HG03108 (cell line): ENCODE results near the gene FAM135A.
"Not testable (repeated sequence)": the region's sequence is repeated elsewhere in the genome, so short reads cannot be mapped to it uniquely, and the experiment has no call there.

Experiments used
- ATAC-seq: cut with Tn5 transposase; IDR thresholded peaks from one replicate; pipeline ENCODE4 v1.9.1; 2021; ENCODE audit warnings: moderate library complexity; ENCODE audit not compliant: unreplicated experiment

FAM135A gene

DNA sequence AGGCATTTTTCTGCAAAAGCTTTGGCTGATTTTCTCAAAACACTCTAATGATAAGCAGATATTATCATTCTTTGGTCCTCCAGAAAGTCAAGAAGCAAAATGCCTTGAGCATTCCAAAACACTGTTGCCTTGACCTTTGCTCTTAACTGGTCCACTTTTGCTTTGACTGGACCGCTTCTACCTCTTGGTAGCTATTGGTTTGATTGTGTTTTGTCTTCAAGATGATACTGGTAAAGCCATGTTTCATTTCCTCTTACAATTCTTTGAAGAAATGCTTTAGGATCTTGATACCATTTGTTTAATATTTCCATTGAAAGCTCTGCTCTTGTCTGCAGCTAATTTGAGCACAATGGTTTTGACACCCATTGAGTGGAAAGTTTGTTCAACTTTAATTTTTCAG is 117.8 kb downstream of the FAM135A start:
- ATAC-seq, result no peak

DNA sequence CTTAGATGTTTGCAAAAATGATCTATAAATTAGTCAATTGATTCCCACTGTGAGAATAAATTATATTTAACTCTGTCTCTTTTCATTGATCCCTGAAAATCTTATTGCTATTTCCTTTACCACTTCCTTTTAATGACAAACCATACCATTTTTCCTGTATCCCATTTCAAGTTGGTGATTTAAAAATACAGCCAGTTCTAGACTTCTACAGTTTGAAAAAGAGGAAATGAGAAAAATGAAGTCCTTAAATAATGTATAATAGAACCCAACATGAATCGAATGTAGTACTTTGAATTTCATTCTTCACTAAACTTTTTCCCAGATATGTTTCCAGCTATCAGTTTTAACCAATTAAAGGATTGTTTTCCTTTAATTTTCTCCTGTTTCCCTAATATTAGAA is 124.0 kb downstream of the FAM135A start:
- no peak for ATAC-seq

DNA sequence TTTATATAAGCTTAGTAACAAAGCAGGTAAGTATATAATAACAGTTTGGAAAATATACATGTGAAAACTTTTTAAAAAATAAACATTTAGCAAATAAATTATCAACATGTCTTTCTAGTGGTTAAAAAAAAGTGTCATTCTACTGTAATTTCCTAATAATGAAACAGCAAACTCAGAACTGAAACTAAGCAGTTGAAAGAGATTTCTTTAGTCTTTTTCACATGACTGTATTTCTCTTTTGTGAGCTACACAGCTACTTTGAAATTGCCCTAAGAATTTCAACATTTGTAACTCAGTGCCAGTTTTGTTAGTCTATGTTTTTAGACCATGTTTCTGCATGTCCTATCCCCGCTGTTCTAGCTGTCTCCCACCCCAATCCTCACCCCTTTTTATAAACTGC is 125.1 kb downstream of the FAM135A start:
- peak; percentile 80 for ATAC-seq

DNA sequence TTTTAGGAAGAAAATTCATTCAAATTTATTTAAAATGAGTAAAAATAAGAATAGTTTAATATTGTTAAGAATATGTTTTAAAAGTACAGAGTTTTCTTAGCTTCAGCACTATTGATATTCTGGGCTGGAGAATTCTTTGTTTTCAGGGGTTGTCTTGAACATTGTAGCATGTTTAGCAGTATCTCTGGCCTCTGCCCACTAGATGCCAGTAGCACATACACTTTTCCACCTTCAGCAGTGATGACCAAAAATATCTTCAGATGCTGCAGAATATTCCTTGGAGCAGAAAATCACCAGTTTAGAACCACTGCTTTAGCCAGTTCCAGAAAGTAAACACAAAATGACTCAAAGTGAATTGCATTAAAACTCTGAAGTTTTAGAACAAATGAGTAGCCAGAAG is 134.0 kb downstream of the FAM135A start:
- ATAC-seq, result no peak

DNA sequence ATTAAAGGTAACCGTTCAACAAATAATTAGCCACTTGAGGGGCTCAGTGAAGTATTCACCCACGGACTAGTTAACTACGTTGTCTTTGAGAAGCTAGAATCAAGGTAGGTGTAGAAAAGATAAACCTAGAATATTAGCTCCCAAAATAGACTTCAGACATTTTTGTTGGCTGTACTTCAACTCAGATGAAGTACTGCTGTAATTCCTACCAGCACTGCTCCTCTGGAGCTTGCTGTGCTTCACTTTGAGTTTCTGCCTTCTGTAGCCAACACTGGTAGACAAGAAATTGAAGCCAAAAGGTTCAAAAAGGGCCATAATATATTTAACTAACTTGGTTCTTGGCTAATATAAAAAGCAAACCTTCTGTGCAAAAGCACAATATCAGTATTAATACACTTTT is 134.6 kb downstream of the FAM135A start:
- ATAC-seq, result no peak

DNA sequence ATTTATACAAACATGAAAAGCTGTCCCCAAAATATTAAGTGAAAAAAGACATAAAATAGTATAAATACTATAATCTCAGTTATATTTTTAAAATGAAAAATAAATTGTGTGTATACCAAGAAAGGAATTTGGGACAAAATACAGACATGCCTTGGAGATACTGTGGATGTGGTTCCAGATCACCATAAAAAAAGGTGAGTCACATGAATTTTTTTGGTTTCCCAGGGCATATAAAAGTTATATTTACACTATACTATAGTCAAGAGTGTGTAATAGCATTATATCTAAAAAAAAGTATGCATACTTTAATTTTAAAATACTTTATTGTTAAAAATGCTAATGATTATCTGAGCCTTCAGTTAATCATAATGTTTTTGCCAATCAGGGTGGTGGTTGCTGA is 136.0 kb downstream of the FAM135A start:
- no peak for ATAC-seq

DNA sequence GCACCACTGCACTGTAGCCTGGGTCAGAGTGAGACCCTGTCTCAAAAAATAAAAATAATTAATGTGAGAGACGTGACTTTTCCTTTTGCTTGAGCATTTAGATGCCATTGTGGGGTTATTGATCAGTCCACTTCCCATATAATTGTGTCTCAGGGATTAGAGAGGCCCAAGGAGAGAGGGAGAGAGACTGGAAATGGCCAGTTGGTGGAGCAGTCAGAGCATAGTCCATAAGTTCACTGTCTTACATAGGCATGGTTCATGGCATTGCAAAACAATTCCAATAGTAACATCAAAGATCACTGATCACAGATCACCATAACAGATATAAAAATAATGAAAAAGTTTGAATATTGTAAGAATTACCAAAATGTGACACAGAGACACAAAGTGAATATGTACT is 138.3 kb downstream of the FAM135A start:
- ATAC-seq, result no peak

DNA sequence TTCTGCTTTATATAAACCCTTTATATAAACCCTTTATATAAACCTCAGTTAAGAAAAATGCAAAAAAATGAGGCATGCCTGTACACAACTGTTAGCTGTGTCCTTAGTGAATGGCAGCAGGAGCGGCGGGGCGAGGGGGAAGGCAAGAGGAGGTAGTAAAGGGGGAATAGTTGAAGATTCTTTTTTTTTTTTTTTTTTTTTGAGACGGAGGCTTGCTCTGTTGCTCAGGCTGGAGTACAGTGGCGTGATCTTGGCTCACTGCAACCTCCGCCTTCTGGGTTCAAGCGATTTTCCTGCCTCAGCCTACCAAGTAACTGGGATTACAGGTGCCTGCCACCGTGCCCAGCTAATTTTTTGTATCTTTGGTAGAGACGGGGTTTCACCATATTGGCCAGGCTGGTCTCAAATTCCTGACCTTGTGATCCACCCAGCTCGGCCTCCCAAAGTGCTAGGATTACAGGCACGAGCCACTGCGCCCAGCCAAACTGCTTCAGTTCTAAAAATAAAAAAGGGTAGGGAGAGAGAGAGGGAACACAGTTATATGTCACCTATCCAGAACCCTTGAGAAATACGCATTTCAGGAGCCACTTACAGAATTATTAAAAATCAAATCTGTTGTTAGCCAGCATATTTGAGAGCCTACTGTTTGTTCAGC is 139.1 kb downstream of the FAM135A start:
- not testable (repeated sequence) for ATAC-seq

DNA sequence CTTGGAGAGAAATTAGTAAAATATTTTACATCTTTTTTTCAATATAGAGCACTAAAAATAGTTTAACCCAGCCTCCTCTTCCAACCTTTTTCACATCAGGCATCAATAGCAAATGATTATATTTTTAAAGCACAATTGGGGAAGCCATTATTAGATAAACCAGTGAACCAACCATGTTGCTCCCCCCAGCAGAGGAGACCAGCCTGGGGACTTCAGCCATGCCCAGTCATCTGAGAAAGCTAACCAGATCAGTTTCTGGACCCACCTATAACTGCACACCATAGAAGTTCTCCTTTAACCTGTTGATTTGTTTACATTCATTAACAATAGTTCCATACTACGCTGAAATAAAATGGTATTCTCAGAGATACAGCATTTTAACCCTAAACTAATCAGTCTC is 139.7 kb downstream of the FAM135A start:
- ATAC-seq, result no peak

DNA sequence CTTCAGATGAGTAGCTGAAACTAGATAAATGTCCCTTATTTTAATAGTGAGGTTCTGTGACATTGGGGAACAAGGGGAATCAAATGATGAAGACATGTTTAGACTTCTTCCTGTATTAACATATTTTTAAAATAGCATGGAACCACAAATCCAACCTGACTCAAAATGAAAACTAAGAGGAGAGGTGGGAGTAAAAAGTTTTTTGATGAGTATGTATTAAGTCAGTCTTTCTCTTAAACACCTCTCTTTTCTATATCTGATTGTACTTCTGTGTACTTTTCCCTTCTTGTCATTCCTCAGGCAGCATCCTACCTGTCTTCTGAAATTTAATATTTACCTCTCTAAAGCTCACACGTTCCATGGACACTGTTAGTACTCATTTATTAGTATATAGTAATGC is 144.7 kb downstream of the FAM135A start:
- no peak for ATAC-seq

DNA sequence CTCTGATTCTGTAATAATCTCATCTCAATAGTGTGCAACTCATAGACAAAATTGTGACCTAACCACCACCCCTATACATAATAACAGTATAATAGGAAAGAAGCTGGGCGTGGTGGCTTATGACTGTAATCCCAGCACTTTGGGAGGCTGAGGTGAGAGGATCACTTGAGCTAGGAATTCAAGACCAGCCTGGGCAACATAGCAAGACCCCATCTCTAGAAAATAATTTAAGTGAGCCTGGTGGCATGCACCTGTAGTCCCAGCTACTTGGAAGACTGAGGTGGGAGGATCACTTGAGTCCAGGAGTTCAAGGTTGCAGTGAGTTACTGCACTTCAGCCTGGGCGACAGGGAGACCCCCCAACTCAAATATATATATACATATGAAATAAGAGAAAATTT is 149.1 kb downstream of the FAM135A start:
- not testable (repeated sequence) for ATAC-seq

DNA sequence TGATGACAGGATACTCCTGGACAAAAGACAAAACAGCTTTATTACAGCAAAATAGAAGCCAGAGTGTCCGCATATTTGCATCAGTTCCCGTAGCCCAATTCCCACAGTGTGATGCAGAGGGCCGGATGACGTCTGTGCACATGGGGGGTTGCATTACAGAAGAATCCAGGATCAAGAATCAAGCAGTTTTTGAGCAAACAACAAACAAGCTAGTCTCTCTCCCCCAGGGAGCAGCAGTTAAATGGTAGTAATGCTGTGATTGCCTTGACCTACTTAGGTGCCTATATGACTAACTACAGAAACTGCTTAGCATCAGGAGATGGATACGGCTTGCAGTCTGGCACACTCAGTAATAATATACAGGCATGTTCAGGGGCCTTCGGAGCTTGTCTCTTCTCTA is 150.2 kb downstream of the FAM135A start:
- ATAC-seq, result no peak

DNA sequence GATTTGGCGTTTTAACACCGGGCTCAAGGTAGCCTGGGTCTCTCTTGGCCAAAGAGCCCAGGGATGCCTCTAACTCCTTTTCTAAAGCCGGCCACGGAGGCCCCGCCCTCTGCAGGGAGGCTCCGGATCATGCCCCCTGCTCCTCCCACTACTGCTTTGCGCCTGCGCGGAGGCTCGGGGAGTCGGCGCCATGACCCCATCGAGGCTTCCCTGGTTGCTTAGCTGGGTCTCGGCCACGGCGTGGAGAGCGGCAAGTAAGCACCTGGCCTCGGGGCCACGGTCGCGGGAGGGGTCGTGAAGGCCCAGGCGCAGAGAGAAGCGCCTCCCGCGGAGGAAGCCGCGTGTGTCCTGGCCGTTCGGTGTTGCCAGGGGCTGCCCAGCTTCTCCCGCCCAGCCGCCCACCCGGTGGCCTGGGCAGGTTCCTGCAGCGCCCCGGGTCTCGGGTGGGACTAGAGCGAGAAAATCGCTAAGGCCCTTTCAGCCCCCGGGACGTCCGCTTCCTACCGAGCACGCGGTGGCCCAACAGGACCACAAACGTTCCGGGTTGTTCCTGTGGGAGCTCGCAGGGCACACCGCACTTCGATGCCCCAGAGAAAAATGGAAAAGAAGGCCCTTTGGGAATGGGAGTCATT is 153.6 kb downstream of the FAM135A start, which contains the start of gene SDHAF4:
Gene SDHAF4 (plus strand): TSS at position 180 of the 632 bp plus-strand sequence. CDS start 11 bp downstream, at position 191.
- peak; percentile 100 for ATAC-seq

DNA sequence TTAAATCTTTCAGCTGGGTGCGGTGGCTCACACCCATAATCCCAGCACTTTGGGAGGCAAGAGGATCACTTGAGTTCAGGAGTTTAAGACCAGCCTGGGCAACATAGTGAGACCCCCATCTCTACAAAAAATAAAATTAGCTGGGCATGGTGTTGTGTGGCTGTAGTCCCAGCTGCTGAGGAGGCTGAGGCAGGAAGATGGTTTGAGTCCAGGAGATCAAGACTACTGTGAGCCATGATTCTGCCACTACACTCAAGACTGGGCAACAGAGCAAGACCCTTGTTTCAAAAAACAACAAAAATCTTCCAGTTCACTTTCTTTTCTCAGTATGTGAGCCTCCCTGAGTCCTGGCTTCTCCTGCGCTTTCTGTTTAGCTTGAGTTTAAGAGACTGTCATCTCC is 161.3 kb downstream of the FAM135A start:
- ATAC-seq, result no peak

DNA sequence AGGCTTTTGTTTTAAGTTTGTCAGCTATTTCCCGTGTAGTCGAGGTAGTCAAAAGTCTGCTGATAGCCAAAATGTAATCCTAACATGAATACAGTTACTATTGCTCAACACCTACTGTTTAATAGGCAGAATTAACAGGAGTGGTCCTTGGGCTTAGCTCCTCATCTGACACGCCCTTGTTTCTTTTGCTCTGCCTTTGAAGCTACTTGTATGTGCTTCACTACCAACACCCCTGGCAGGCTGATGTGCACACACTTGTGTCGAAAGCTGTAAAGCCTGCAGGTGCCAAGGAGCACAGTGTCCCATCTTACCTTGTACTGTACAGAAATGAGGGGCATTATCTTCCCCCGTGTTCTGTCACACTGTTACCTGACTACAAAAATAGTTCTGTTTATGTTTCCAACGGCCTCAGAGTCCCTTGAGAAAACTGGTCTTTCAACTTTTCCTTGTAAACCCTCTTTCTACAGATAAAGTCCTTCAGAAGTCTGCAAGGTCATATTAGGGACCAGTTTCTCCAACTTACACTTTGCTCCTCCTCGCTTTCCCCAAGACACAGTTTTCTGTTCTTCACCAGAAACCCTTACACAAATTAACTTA is 162.7 kb downstream of the FAM135A start:
- no peak for ATAC-seq

DNA sequence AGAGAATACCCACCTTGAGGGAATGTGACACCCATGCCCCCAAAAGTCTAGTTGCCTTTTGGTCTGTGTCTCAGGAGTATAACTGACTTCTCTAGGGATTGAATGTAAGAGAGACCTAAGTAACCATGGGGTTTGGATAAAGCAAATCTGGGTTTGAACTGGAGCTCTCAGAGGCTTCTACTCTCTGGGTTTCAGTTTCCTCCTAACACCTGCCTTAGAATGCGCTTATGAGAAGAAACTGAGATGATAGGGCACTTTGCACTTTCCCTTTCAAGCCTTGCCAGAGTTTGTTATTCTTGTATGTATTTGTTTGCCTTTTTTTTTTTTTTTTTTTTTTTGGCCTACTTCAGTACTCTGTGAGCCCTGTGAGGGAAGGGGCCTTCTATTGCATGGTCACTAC is 172.8 kb downstream of the FAM135A start:
- peak; percentile 93 for ATAC-seq

DNA sequence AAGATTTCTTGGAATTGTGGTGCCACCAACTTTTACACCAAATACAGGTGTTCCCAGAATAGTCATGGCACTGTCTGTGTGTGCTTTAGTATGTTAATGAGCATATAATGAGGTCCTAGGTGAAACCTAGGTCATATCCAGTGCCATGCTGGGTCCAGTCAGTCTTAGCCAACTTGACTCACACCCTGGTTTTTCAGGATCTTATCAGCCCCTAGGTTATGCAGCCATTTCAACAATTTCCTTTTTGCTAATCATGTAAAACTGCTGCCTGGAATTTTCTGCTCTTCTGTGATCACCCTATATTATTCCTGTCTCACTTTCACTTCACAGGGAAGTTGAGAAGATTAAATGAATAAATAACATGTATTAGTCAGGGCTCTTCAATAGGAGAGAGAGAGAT is 177.1 kb downstream of the FAM135A start:
- ATAC-seq, result no peak

DNA sequence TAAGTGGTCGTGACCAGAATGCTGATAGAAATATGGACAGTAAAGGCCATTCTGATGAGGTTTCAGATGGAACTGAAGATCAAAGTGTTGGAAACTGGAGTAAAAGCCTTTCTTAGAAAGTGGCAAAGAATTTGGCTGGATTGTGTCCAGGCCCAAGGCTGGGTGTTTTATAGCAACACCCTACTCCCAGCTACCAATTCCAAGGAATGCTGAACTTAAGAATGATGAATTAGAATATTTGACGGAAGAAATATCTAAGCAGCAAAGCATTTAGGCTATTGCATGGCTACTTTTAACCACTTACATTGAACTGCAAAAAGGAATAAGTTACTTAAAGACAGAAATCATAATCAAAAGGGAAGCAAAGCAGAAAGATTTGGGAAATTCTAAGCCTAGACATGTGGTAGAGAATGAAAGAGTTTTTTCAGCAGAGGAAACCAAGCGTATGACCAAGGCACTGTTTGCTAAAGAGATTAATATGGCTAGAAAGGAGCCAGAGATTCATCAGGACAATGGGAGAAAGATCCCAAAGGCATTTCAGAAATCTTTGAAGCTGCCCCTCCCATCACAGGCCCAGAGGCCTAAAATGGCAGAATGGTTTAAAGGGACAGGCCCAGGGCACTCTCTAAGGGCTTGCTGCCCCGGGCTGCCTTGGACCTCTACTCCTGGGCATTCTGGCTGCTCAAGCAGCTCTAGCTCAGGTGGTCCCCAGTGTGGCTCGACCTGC is 179.2 kb downstream of the FAM135A start:
- ATAC-seq, result no peak

DNA sequence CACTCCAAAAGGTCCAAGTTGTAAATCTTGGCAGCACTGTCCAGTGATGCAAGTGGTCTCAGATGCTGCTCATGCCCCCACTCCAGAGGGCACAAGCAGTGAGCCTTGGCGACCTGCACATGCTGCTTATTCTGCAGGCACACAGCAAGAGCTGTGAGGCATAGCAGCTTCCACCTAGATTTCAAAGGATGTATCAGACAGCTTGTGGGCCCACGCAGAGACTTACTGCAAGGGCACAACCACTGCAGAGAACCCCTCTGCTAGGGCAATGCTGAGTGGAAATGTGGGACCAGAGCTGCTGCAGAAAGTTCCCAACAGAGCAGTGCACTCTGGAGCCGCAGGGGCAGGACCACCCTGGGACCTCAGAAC is 179.8 kb downstream of the FAM135A start:
- ATAC-seq, result no peak

DNA sequence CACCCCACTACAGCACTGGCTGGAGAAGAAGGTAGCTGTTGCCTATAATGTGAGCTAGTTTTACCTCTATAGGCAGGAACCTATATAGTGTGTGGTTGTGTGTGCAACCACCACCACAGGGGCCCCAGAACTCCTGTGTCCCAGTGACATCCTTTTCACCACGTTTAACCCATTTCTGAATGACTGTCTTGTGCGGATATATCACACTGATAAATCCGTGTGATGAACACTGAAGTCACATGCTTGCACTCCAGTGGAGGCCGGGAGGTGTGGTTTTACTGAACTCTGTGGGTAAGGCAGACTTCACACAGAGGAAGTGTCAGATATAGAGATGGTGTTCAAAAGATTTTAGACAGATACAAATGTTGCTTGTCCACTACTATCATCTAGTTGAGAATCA is 185.9 kb downstream of the FAM135A start:
- no peak for ATAC-seq

DNA sequence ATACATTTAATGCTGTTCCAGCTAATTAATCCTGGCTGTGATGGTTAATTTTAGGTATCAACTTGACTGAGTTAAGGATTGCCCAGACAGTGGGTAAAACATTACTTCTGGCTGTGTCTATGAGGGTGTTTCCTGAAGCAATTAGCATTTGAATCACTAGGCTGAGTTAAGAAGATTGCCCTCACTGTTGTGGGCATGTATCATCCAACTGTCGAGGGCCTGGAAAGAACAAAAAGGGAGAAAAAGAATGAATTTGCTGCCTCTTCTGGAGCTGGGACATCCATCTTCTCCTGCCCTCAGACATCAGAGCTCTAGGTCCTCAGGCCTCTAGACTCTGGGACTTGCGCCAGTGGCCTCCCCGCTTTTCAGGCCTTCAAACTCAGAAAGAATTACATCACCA is 187.7 kb downstream of the FAM135A start:
- no peak for ATAC-seq

DNA sequence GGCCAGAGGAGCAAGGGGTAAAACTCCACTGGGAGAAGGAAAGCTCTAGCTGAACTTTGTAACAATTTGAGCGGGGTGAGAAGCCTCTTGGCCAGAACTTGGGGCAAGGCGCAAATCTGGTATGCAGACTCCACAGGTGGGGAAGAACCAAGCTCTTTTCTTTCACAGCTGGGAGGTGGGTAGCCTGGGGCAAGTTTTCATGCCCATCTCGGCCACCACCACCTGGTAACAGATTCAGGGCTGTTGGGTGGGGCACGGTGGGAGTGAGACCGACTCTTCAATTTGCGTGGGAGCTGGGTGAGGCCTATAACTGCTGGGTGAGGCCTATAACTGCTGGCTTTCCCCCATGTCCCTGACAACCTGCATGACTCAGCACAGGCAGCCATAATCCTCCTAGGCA is 190.9 kb downstream of the FAM135A start:
- ATAC-seq, result no peak
